Left lung (tissue), 10 donors: ENCODE data around the gene CLTC. TPM values are rescaled to one million over a fixed set of nuclear protein-coding genes. Genes with fewer than 3 reads are reported as not detected.

Experiments used
- ATAC-seq: fragments of 200-7000 bp; cut with Tn5 transposase; one replicate; pipeline ENCODE4 v1.9.1; 2020; ENCODE audit warnings: moderate library complexity
- DNase-seq, 4 donors: peaks; one replicate each; pipeline ENCODE4 v3.0.0-alpha.2; 2013 to 2020
- H3K27ac ChIP-seq, 2 donors: fragments of 200-600 bp; sonication (generic) in 1 of 2; one replicate each; pipeline versions ENCODE4 v1.5.0 to v1.8.0; 2020 to 2021
- H3K27me3 ChIP-seq, 2 donors: fragments of 200-600 bp; sonication (generic) in 1 of 2; one replicate each; pipeline versions ENCODE4 v1.5.0 to v1.8.0; 2020 to 2021
- H3K36me3 ChIP-seq, 2 donors: fragments of 200-600 bp; sonication (generic) in 1 of 2; one replicate each; pipeline versions ENCODE4 v1.5.0 to v1.8.0; 2020 to 2021
- H3K4me1 ChIP-seq, 2 donors: fragments of 200-600 bp; one replicate each; pipeline ENCODE4 v1.8.0; 2021
- H3K4me3 ChIP-seq, 2 donors: fragments of 200-600 bp; sonication (generic) in 1 of 2; one replicate each; pipeline versions ENCODE4 v1.5.0 to v1.8.0; 2020 to 2021; ENCODE audit warnings: mild to moderate bottlenecking in 1 of 2
- H3K9me3 ChIP-seq, 2 donors: fragments of 200-600 bp; sonication (generic) in 1 of 2; one replicate each; pipeline versions ENCODE4 v1.5.0 to v1.8.0; 2020 to 2021
- CTCF ChIP-seq, 2 donors: fragments of 200-600 bp; sonication (generic) in 1 of 2; IDR thresholded peaks; one replicate each; pipeline versions ENCODE4 v1.5.0 to v1.8.0; 2021; ENCODE audit warnings: antibody characterized with exemption in 2 of 2
- intact Hi-C, 2 donors: fragments of 100-400 bp; cut with DNase I; formaldehyde crosslinking; loops; one replicate each; pipeline versions ENCODE4 v1.11.2 to v1.14.2; 2022
- polyA plus RNA-seq, 6 donors: library from polyadenylated mRNA; unstranded; fragments of 120-200 nt; gene quantifications; one replicate each; pipeline ENCODE4 v1.2.1, GENCODE V29; 2013; ENCODE audit not compliant: insufficient read length in 6 of 6
- total RNA-seq, 2 donors: library from RNA; stranded (reverse); fragmentation: NEBNext Ultra II Directional; extraction: Animal tissue kit (Norgen Biotek cat#: 25700); gene quantifications; one replicate each; pipeline ENCODE4 v1.2.1, GENCODE V29; 2021
- donor health status: DM: no; HTN: yes; CAD: no.
- donor health status: DM: no; HTN: no; CAD: no.

The CLTC gene
- total and polyA plus RNA-seq, 8 donors, result 196 to 335 (median 246) TPM

DNA sequence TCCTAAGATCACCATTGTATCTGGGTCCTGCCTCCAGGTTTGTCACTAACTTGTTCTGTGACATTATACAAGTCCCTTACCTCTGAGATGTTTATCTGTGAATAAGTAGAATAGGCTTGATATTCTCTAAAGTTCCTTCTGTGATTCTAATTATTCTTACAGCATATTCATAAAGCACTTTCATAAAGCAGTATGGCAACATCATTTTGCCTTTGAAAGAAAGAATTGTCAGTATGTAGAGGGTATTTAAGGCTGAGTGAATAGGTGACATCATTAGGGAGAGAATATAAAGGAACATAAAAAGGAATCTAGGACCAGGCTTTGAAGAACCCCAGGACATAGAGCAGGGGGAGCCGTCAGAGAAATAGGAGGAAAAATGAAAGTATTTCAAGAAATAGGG, 103.3 kb downstream of the CLTC start:
- intact Hi-C loops, result no loop called here
- no peak for ATAC-seq
- no peak overlapping the region for H3K4me3 ChIP-seq
- H3K36me3 ChIP-seq, result no peaks in the 10 kb centered on the region
- no peak for DNase-seq
- H3K27ac ChIP-seq, result peak overlapping the region in 1 of 2 donors; percentile 60
- H3K4me1 ChIP-seq, result peaks cover 18 to 71% of the 10 kb centered on the region in 2 donors
- no peaks in the 10 kb centered on the region for H3K27me3 ChIP-seq
- TF ChIP-seq CTCF (IDR thresholded peaks at IDR 0.05), result no peak
- H3K9me3 ChIP-seq, result no peaks in the 10 kb centered on the region

DNA sequence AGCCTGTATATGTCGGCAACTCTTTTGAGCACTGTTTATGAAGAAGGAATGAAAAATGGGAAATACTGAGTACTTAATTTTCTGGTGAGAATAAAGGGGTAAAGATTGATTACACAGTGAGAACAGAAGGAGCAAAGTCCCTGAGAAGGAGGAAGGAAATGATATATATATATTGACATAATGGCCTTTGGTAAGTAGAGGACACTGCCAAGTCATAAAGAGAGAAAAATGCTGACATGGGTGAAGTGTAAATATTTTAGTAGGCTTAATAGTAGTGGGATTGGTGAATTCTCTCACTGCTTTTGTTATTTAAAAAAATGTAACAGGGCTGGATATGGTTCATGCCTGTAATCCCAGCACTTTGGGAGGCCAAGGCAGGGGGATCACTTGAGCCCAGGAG, 103.9 kb downstream of the CLTC start:
- H3K27me3 ChIP-seq, result no peaks in the 10 kb centered on the region
- TF ChIP-seq CTCF (IDR thresholded peaks at IDR 0.05), result no peak
- DNase-seq (no peak), ATAC-seq (no peak)
- peak overlapping the region in 1 of 2 donors; percentile 60 for H3K27ac ChIP-seq
- H3K36me3 ChIP-seq, result no peaks in the 10 kb centered on the region
- H3K9me3 ChIP-seq, result no peaks in the 10 kb centered on the region
- peaks cover 18 to 77% of the 10 kb centered on the region in 2 donors for H3K4me1 ChIP-seq
- H3K4me3 ChIP-seq, result no peak overlapping the region
- intact Hi-C loops, result no loop called here

DNA sequence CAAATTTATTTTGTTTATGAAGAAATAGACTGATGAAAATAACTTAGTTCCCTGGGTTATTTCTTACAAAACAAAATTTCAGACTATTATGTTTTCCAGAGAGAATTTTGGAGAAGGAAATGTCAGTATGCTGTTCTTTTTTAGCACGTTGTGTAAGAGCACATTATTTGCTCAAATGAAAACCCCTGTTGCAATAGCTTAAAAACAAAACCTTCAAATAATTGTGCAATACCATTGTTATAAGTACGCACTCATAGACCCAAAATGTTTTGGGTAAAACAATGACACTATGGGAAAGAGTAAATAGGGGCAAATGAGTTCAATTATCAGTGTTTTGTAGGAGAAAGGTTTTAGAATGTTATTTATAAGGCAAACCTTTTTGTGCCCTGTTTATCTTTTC, 106.0 kb downstream of the CLTC start:
- Histone ChIP-seq H3K9me3 (no peaks in the 10 kb centered on the region), H3K4me1 (peaks cover 18 to 89% of the 10 kb centered on the region in 2 donors), H3K27ac (peak overlapping the region; percentile 71 to 78), H3K36me3 (no peaks in the 10 kb centered on the region), H3K4me3 (no peak overlapping the region), H3K27me3 (no peaks in the 10 kb centered on the region)
- ATAC-seq, result peak; percentile 67
- intact Hi-C loops, result no loop called here
- no peak for TF ChIP-seq CTCF (IDR thresholded peaks at IDR 0.05)
- peak in 2 of 4 donors; percentile 37 to 63 for DNase-seq

GRCh38 chr17:59727817-59728533, 108.3 kb downstream of the CLTC start:
- H3K4me3 ChIP-seq, result no peak overlapping the region
- DNase-seq (no peak), ATAC-seq (no peak)
- H3K27ac ChIP-seq, result no peak overlapping the region
- intact Hi-C loops, result no loop called here
- no peaks in the 10 kb centered on the region for H3K27me3 ChIP-seq
- H3K9me3 ChIP-seq, result no peaks in the 10 kb centered on the region
- TF ChIP-seq CTCF (IDR thresholded peaks at IDR 0.05), result no peak
- H3K36me3 ChIP-seq, result peaks cover 0 to 11% of the 10 kb centered on the region in 2 donors
- H3K4me1 ChIP-seq, result peaks cover 18 to 74% of the 10 kb centered on the region in 2 donors

- peak overlapping the region in 1 of 2 donors; percentile 16 for H3K4me3 ChIP-seq
- intact Hi-C loops, result no loop called here
- H3K9me3 ChIP-seq, result no peaks in the 10 kb centered on the region
- ATAC-seq (no peak), DNase-seq (no peak)
- peak overlapping the region in 1 of 2 donors; percentile 83 for H3K27ac ChIP-seq
- H3K36me3 ChIP-seq, result peaks cover 0 to 28% of the 10 kb centered on the region in 2 donors
- H3K4me1 ChIP-seq, result peaks cover 7 to 51% of the 10 kb centered on the region in 2 donors
- H3K27me3 ChIP-seq, result no peaks in the 10 kb centered on the region
- TF ChIP-seq CTCF (IDR thresholded peaks at IDR 0.05), result no peak
These were observed 110.7 kb downstream of the CLTC start for GRCh38 chr17:59730268-59730834.
